Endothelial cell (in vitro differentiated cells): ENCODE data around the gene CYP3A4. TPM values are rescaled to one million over a fixed set of nuclear protein-coding genes. Genes with fewer than 3 reads are reported as not detected.
A peak's percentile ranks its signal among the peaks of the same experiment; 100 is the strongest.
"Not testable (repeated sequence)": the region's sequence is repeated elsewhere in the genome, so short reads cannot be mapped to it uniquely, and the experiment has no call there.

ENCODE experiments used
- DNase-seq: peaks from one replicate; pipeline ENCODE4 v3.0.0; 2021; ENCODE audit warnings: low spot score
- H3K27ac Mint-ChIP-seq: one replicate; pipeline ENCODE4 v1.8.0; 2021; ENCODE audit warnings: mixed read lengths, inconsistent platforms; ENCODE audit not compliant: unreplicated experiment
- H3K27me3 Mint-ChIP-seq: one replicate; pipeline ENCODE4 v1.8.0; 2021; ENCODE audit warnings: mild to moderate bottlenecking, moderate library complexity, mixed read lengths, inconsistent platforms; ENCODE audit not compliant: unreplicated experiment
- H3K36me3 Mint-ChIP-seq: one replicate; pipeline ENCODE4 v1.8.0; 2021; ENCODE audit warnings: mild to moderate bottlenecking, low read depth, mixed read lengths, inconsistent platforms; ENCODE audit not compliant: unreplicated experiment
- H3K4me1 Mint-ChIP-seq: one replicate; pipeline ENCODE4 v1.8.0; 2021; ENCODE audit warnings: mild to moderate bottlenecking, mixed read lengths, inconsistent platforms; ENCODE audit not compliant: unreplicated experiment
- H3K4me3 Mint-ChIP-seq: one replicate; pipeline ENCODE4 v1.8.0; 2021; ENCODE audit warnings: mild to moderate bottlenecking, mixed read lengths, inconsistent platforms; ENCODE audit not compliant: unreplicated experiment
- H3K9me3 Mint-ChIP-seq: one replicate; pipeline ENCODE4 v1.8.0; 2021; ENCODE audit warnings: mixed read lengths, inconsistent platforms; ENCODE audit not compliant: unreplicated experiment
- total RNA-seq: library from RNA; stranded (reverse); fragmentation: NEBNext Ultra II Directional; extraction: Animal tissue kit (Norgen Biotek cat#: 25700); gene quantifications from one replicate; pipeline ENCODE4 v1.2.1, GENCODE V29; 2021; ENCODE audit not compliant: unreplicated experiment
- TF ChIP-seq, protein P1 (sequence below): fragments of 200-600 bp; sonication (generic); IDR thresholded peaks from one replicate; pipeline ENCODE4 v1.5.0; 2021; ENCODE audit warnings: antibody characterized with exemption; ENCODE audit not compliant: unreplicated experiment

Gene CYP3A4
- total RNA-seq, 1 donor from 2014 or later, result not detected

DNA sequence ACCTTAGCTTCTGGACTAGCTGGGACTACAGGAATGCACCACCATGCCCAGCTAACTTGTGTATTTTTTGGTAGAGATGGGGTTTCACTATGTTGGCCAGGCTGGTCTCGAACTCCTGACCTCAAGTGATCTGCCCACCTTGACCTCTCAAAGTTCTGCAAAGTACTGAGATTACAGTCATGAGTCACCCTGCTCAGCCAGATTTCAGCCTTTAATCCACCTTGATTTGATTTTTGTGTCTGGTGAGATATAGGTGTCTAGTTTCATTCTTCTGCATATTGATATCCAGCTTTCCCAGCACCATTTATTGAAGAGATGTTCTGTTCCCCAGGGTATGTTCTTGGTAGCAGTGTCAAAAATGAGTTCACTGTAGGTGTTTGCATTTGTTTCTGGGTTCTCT is 28.9 kb downstream of the CYP3A4 start:
- DNase-seq, result no peak
- TF ChIP-seq, protein P1, sequence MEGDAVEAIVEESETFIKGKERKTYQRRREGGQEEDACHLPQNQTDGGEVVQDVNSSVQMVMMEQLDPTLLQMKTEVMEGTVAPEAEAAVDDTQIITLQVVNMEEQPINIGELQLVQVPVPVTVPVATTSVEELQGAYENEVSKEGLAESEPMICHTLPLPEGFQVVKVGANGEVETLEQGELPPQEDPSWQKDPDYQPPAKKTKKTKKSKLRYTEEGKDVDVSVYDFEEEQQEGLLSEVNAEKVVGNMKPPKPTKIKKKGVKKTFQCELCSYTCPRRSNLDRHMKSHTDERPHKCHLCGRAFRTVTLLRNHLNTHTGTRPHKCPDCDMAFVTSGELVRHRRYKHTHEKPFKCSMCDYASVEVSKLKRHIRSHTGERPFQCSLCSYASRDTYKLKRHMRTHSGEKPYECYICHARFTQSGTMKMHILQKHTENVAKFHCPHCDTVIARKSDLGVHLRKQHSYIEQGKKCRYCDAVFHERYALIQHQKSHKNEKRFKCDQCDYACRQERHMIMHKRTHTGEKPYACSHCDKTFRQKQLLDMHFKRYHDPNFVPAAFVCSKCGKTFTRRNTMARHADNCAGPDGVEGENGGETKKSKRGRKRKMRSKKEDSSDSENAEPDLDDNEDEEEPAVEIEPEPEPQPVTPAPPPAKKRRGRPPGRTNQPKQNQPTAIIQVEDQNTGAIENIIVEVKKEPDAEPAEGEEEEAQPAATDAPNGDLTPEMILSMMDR, result no peak
- Mint-ChIP-seq H3K9me3 (no peaks in the 10 kb centered on the region), H3K4me1 (peaks cover 18% of the 10 kb centered on the region), H3K27ac (no peak overlapping the region), H3K36me3 (no peaks in the 10 kb centered on the region), H3K27me3 (no peaks in the 10 kb centered on the region), H3K4me3 (no peak overlapping the region)

DNA sequence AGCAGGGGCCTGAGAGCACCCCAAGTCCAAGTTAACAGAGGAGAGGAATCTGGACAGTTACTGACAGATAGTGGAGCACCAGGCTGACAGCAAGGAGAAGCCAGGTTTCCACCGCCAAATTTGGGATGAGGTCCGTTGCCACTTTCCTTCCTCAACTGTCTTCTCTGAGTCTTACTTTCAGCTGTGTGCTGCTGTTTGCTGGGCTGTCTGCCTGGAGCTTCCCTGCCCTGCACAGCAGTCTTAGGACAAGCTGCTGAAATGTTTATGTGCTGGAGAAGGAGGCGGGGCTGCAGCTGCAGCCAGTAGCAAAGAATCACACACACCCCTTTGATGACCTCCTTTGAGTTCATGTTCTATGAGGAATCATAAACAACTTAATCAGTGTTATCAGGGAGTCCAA is 31.6 kb downstream of the CYP3A4 start:
- TF ChIP-seq, protein P1, result no peak
- H3K27me3 Mint-ChIP-seq, result no peaks in the 10 kb centered on the region
- H3K27ac Mint-ChIP-seq, result peak overlapping the region; percentile 42
- DNase-seq, result no peak
- no peaks in the 10 kb centered on the region for H3K36me3 Mint-ChIP-seq
- peaks cover 18% of the 10 kb centered on the region for H3K4me1 Mint-ChIP-seq
- no peaks in the 10 kb centered on the region for H3K9me3 Mint-ChIP-seq
- H3K4me3 Mint-ChIP-seq, result no peak overlapping the region

DNA sequence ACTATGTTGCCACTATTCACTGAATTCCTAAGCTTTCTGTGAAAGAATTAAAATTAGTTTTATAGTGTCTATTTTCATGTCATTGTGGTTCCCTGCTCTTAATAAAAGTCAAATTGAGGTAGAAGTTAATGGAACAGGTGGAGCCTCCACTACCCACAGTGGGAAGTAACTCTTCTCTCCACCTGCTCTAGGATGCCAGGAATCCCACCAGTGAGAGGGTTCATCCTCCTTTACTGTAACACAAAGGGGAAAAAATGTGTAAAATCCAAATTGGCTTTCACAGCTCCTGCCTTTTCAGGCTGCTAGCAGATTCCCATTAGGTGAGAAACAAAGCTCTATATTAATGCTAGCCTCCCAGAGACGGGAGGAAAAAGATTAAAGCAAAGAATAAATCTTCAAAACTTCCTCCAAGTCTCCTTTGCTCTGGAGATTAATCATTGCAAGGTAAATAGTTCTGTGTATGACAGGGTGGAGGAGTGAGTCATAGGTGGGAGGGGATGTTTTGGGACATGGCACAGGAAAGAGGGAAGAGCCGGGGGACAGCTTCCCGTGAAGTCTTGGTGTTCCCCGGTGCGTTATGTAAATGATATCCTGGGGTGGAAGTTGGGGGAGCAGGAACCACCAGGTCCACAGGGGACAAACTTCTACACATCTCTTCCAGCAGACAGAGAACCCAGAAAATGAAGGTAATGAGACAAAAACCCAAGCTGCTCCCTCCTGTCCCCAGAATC is 32.5 kb downstream of the CYP3A4 start:
- not testable (repeated sequence) for H3K9me3 Mint-ChIP-seq, DNase-seq, H3K4me3 Mint-ChIP-seq, H3K36me3 Mint-ChIP-seq, H3K27me3 Mint-ChIP-seq
- Mint-ChIP-seq H3K4me1 (peaks cover 18% of the 10 kb centered on the region), H3K27ac (peak overlapping the region; percentile 70)

DNA sequence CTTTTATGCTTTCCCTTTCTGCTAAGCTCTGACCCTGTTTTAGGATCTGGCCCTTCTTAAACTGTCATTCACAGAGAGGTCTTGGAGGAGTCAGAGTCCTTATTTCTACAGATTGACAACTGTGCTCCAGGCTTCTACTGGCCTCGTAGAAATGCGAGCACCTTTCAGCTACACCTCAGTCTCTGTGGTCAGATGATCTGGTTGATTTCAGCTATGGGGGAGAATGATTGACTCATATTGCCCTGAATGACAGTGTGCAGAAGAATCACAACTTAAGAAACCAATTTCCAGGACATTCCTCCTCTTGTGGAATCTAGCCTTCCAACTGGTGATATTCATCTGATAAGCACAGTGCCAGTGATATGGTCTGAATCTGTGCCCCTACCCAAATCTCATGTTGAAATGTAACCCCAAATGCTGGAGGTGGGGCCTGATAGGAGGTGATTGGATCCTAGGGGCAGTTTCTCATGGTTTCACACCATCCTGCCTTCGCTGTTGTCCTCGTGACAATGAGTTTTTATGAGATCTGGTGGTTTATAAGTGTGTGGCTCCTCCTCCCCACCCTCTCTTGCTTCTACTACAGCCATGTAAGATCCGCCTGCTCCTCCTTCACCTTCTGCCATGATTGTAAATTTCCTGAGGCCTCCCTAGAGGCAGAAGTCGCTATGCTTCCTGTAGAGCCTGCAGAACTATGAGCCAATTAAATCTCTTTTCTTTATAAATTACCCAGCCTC is 35.0 kb downstream of the CYP3A4 start:
- Mint-ChIP-seq H3K36me3 (no peaks in the 10 kb centered on the region), H3K4me1 (peaks cover 18% of the 10 kb centered on the region), H3K27ac (no peak overlapping the region), H3K9me3 (no peaks in the 10 kb centered on the region), H3K27me3 (no peaks in the 10 kb centered on the region), H3K4me3 (no peak overlapping the region)
- no peak for DNase-seq
- TF ChIP-seq, protein P1, result no peak

DNA sequence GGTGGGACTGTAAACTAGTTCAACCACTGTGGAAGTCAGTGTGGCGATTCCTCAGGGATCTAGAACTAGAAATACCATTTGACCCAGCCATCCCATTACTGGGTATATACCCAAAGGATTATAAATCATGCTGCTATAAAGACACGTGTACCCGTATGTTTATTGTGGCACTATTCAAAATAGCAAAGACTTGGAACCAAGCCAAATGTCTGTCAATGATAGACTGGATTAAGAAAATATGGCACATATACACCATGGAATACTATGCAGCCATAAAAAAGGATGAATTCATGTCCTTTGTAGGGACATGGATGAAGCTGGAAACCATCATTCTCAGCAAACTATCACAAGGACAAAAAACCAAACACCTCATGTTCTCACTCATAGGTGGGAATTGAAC is 37.1 kb downstream of the CYP3A4 start:
- not testable (repeated sequence) for H3K36me3 Mint-ChIP-seq, H3K4me3 Mint-ChIP-seq, DNase-seq, H3K9me3 Mint-ChIP-seq, H3K27ac Mint-ChIP-seq, H3K27me3 Mint-ChIP-seq, H3K4me1 Mint-ChIP-seq

DNA sequence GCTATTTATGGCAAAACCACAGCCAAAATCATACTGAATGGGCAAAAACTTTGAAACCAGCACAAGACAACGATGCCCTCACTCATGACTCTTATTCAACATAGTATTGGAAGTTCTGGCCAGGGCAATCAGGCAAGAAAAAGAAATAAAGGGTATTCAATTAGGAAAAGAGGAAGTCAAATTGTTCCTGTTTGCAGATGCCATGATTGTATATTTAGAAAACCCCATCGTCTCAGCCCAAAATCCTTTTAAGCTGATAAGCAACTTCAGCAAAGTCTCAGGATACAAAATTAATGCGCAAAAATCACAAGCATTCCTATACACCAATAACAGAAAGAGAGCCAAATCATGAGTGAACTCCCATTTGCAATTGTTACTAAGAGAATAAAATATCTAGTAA is 38.6 kb downstream of the CYP3A4 start:
- not testable (repeated sequence) for H3K9me3 Mint-ChIP-seq, H3K27ac Mint-ChIP-seq, H3K36me3 Mint-ChIP-seq, H3K27me3 Mint-ChIP-seq, H3K4me1 Mint-ChIP-seq, DNase-seq, H3K4me3 Mint-ChIP-seq
